CD4-positive, alpha-beta T cell treated with Interleukin-4 for 1 hour (primary cell): ENCODE results near the gene ARFIP1.

Experiments
- DNase-seq, 2 donors: peaks; one replicate each; pipeline ENCODE4 v3.0.0-alpha.2; 2020 to 2022

The ARFIP1 gene

DNA sequence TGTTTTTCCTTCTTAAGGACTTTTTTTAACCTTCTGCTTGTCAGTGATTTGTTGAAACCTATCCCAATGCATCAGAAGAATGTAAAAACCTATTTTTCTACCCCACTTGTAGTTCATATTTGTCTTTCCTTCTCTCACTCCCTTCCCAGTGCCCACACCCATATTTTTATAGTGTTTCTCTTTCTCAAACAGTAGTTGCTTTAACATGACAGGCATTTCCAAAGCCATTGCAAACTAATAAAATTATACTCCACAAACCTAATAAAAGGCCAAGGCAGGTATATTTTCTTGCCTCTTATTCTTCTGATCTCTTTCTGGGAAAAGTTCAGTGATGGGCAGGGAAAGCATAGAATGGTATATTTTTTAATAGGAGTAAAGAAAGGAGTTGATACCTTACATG lies 120.6 kb downstream of the ARFIP1 start:
- no peak for DNase-seq

DNA sequence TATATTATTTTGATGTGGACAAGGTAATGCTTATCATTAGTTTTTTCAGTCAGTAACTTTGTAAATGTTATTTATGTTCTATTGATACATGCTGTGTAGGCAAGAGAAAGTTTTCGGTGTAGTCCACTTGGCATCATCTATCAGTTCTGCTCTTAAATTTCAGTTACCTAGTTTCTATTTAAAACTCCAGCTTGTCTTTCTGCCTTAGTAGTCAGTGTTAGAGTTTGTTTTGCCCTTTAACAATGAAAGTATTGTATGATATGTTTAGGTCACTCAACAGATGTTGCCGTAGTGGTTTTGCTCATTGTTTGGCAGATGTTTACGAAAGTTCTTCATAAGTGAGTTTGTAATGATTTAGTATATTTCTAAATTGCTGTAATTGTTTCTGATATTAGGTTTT lies 121.5 kb downstream of the ARFIP1 start:
- no peak for DNase-seq

DNA sequence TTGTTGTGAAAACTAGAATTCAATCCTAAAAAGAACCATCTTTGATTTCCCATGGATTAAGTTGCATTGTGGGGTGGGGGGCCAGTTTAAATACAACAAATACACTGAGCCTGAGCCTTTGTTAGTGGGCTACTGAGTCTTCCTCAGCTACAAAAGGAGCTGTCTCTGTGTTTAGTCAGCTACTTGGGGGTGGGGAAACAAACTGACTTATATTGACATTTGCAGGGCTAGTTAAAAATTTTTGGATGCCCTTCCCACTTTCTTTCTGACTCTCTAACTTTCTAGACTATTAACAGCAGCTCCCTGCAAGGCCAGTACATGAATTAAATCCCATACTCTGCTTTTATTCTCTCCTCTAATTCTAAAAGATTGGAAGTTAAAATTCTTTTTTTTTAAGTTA lies 123.9 kb downstream of the ARFIP1 start:
- no peak for DNase-seq

DNA sequence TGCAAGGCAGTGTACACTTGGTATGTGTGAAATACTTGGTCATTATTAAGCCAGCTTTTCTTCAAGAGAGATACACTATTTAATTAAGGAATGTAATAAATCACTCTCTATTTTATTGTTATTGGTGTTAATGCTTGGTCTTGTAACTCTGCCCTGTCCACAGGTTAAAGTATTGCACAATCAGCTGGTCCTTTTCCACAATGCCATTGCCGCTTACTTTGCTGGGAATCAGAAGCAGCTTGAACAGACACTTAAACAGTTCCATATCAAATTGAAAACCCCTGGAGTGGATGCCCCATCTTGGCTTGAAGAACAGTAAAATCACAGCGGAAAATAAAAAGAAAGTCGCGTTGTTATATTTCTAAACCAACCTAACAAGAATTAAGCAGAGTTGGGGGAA lies 130.1 kb downstream of the ARFIP1 start:
- DNase-seq: no peak

DNA sequence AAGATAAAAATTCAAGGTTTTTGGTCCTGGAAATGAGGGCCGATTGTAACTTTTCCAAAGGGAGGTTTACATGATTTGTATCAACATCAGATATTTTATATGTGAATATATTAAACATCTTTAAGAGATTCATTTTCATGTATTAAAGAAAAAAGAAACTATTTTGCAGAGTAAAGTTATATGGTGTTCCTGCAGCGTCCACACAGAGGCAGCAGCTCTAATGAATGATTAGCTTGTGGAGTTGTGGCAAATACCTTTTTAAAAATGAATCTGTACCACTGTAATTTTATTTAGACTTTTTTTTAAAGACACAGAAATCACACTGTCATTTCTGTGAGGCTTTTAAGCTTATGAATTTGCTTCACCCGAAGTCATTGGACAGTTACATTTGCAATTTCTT lies 130.8 kb downstream of the ARFIP1 start:
- DNase-seq: no peak

DNA sequence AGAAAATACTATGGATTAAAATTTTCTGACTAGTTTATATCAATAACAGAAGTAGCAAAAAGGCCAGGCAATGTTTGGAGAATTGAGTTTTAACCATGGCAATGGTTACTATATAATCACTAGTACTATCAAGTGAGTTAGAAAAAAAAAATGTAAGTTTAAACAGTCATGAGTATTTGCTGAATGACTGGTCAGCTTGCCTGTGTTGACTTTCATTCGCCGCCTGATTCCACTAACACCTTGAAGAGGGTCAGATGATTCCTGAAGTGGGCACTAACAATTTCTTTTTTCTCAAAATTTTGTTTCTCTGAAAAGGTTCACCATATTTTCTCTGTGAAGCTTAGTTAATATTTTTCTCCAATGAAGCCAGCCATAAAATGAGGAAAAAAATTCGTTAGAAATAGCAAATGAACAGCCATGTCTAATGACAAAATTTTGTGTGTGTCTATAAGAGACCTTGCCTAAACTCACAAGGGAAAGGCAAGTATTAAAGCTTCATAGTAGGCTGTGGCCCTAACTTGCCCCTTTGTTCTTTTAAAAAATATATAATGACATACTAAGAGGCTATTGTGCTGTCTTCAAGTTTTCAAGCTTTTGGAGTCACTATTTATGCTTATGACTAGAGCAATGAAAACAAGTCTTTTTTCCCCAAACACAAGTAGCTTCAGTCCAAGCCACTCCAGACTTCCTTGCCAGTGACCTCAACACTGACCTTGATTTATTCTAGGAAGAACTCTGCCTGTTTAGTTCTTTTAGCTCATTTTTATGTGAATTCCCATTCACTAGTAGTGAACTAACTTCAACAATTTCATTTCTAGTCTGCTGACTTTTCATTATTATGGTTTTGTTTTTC lies 138.0 kb downstream of the ARFIP1 start:
- no peak for DNase-seq

DNA sequence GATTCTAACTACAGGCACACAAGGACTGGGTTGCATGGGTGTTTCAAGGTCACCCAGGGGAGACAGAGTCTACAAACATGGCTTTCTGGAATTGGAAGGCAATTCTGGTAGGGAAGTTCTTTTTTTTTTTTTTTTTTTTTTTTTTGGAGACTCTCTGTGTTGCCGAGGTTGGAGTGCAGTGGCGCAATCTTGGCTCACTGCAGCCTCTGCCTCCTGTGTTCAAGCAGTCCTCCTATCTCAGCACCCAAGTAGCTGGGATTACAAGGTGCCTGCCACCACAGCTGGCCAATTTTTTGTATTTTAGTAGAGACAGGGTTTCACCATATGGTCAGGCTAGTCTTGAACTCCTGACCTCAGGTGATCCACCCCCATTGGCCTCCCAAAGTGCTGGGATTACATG lies 140.1 kb downstream of the ARFIP1 start:
- DNase-seq: no peak

DNA sequence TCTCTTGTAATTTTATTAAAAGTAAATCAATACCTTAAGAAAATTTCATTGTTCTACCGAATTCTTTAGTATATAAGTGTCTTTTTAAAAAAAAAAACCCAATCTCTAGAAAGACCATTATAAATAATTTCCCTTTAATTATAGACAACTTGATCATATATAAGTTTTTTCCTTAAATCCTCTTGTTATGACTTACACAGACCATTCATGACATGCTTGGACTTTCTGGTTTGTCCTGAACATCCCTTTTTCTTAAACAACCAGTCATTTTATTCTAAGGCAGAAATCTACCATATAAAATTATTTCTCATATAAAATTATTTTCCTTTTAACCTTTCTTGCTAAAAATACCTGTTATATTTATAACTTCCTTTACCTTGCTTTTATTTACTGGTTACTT lies 141.0 kb downstream of the ARFIP1 start:
- no peak for DNase-seq

DNA sequence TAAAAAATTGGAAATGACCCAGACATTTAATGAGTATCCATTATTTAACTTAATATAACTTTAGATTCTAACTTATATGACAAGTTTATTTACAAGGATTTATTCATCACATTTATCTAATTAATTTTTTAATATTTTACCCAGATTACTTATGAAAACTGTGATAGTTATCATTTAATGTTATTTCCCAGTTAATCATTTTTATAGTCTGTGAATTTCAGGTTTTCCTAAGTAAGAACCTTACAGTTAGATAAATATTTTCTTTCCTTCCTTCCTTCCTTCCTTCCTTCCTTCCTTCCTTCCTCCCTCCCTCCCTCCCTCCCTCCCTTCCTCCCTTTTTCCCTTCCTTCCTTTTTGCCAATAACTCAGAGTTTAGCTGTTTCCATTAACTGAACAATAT lies 141.5 kb downstream of the ARFIP1 start:
- DNase-seq: no peak

DNA sequence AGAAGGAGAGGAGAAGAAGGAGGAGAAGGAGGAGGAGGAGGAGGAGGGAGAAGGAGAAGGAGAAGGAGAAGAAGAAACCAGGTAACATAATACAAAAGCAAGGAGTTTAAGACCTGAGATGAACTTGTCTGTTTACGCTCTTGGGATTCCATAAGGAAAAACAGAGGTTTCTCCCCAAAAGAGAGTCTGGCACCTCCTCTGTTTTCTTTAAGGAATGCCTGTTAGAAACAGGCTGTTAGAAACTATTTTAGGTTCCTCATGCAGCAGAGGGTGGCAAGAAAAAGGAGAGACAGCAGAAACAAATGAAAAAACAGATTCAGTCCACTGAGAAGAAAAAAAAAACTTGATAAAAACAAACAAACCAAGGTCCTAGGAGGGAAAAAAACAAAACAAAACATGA lies 146.1 kb downstream of the ARFIP1 start:
- DNase-seq: no peak

DNA sequence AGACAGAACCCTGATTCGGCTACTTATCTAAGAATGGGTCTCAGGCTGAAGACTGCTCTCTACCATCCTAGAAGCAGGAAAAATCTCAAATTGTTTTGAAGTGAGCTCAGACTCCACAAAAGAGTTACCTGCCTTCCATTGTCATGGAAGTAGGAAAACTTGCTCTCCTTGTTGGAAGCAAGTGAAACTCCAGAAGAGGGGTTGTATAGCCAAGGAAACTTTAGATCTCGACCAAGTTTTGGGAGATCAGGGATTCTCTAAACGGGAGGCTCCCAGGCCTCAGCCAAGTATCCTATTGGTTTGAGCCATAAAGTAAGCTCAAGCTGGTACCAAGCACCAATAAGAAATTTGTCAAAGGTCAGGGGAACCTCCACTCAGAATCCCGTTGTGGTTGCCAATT lies 147.2 kb downstream of the ARFIP1 start:
- DNase-seq: no peak

DNA sequence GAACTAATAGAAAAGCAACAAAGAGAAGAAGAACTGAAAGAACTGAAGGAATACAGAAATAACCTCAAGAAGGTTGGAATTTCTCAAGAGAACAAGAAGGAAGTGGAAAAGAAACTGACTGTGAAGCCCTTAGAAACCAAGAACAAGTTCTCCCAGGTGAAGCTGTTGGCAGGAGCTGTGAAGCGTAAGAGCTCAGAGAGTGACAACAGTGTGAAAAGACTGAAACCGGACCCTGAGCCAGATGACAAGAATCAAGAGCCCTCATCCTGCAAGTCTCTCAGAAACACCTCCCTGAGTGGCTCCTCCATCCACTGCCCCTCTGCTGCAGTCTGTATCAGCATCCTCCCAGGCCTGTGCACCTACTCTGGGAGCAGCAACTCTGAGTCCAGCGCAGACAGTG lies 148.0 kb downstream of the ARFIP1 start:
- no peak for DNase-seq

DNA sequence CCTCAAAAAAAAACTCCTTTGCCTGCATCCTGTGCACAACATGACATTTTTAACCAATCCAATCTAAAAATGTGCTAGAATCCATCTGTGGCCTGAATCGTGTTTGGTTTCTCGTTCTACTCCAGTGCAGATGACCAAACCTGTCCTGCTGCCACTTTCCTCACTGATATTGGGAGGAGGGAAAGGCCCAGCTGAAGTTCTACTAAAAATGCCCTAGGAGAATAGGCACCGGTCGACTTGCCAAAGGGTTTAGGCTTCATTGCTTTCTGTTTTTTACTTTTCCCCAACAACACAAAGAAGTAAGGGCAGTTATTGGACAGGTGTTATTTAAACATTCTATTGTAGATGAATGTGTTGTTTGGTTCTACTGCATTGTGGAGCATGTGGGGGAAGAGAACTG lies 148.5 kb downstream of the ARFIP1 start:
- DNase-seq: no peak

DNA sequence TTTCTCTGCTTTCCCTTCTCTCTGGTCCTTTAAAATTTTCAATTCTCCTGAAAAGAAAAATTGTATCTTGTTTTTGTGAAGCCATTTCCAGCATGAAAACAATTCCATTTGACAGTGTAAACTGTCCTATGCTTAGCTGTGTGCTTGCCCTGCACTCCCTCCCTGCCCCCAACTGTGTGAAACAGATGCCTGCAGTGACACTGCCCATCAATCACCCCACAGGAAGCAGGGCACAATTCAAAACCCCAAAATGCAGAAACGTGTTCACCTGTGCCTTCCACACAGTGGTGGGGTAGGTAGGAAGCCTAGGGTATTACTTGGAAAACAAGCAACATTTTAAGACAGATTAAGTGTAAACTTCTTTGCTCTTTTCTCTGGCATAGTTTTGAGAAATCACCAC lies 150.1 kb downstream of the ARFIP1 start:
- DNase-seq: no peak

DNA sequence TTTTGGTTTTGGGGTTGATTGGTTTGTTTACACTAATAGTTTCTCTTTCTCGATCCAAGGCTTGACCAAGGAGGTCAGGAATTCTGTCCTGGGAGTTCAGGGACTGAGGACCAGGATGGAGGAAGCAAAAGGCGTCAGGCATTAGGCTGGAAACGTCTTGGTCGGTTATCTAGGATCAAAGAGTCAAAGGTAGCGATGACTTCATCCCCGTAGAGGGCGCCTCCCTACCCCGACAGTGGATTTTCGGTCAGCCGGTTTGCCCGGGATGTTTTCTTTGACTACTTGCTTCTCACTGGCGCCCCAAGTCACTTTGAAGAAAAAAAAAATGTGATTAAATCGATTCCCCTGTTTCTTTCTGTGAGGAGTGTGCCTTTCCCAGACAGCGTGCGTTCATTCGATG lies 155.4 kb downstream of the ARFIP1 start:
- DNase-seq: no peak

DNA sequence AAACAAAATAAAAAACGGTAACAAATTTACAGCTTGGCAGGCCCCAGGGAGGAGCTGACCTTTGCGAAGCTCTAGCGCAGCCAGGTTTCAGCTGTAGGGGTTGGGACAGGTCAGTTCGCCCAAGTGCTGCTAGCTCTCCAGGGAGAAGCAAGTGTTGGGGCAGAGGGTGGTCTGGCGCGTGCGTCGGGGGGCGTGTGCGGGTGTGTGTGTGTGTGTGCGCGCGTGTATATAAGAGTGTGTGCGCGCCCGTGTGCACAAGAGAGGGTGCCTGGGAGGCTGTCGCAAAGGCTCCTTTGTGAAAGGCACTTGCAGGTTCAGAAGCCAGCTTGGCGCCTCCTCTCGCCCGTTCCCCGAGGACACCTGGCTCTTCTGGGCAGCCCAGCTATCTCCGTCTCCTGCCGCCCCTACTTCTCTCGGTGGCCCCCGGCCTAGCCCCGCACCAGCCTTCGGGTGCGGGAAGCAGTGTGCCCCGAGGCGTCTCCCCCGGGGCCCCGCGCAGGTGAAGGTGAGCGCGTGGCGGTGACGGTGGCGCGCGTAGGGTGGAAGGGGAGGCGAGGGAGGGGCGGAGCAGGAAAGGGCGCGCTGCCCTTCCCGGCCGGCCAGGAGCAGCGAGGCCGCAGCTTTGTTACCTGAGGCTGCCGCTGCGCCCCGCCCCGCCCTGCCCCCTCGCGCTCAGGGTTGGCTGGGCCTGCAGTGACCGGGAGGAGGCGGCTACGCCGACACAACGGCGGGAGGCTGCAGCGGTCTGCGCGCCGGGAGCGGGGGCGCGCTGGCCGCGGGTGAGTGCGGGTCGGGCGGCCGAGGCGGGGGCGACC lies 156.1 kb downstream of the ARFIP1 start, which contains the start of gene FHDC1:
Gene FHDC1 (plus strand): TSS at position 693 of the 815 bp plus-strand sequence. CDS start 6,735 bp downstream, outside the sequence.
- no peak for DNase-seq

DNA sequence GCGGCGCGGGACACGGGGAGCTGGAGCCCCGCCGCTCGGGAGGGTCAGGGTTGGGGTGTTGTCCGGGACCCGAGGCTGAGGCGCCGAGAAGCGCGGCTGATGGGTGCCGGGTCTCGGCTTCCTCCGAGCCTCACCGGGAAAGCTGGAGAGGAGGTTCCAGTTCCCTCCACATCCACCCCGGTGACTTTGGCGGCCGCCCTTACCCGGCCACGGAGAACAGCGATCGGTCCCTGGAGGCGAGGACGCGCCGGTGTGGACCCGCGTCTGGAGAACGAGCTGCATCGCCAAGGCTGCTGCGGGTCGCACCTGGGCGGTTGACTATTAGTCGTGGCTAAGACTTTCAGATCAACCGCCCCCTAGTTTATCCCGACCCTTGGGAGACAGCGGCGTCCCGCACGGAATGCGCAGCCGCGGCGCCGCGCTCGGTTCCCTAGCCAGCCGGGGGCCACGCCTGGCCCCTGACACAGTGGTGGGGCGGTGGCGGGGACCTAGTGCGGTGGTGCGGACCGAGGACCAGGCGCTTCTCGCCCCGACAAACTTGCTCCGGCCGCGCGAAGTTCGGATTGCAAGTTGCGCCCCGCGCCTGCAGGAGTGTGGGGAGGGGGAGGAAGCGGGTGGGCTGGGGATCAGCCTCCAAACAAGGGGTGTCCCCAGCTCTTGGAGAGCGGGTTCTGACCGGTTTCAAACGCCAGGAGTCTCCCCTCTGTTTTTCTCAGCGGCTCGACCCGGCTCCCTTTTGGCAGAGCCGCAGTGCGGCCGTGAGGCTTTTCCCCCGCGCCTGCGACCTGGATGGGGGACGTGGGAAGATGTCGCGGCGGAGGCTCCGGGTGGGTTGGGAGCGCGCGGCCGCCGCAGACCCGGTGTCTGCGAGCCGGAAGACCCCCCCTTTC lies 156.9 kb downstream of the ARFIP1 start:
- DNase-seq: no peak

DNA sequence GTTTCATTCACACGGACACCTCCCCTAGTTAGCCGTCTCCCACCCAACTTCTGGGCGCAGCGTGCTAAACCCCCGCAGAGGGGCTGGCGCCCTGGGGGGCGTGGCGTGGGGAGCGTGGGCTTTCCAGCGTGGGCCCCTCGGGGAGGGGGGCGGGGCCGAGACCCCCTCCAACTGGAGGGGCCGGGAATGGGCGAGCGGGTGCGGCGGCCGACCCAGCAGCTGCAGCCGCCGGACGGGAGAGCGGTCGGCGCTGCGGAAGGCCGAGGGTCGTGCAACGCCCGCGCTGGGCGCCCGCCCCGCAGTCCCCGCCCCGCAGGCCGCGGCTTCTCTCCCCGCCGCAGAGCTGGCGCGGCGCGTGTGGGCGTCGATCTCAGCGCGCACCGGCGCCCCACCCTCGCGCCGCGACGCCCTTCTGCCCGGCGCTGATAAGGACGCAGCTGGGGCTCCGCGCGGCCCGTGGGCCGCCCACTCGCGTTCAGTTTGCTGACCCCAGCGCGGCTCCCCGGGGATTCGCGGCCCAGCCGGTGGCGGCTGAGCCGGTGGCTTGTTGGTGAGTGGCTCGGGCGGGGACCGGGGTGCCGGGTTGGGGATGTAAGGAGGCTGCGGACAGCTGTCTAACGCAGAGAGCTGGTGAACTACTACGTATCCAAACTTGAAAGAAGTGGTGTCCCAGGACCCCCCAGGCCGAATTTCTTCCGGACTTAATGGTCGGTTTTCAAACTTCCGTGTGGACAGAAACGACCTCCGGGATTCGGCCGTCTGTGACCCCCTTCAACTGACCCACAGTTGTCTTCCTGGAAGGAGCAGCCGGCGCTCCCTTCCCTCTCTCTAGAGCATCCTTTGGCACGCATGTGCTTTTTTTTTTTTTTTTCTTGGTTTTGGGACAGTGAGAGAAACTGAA lies 157.8 kb downstream of the ARFIP1 start:
- no peak for DNase-seq

DNA sequence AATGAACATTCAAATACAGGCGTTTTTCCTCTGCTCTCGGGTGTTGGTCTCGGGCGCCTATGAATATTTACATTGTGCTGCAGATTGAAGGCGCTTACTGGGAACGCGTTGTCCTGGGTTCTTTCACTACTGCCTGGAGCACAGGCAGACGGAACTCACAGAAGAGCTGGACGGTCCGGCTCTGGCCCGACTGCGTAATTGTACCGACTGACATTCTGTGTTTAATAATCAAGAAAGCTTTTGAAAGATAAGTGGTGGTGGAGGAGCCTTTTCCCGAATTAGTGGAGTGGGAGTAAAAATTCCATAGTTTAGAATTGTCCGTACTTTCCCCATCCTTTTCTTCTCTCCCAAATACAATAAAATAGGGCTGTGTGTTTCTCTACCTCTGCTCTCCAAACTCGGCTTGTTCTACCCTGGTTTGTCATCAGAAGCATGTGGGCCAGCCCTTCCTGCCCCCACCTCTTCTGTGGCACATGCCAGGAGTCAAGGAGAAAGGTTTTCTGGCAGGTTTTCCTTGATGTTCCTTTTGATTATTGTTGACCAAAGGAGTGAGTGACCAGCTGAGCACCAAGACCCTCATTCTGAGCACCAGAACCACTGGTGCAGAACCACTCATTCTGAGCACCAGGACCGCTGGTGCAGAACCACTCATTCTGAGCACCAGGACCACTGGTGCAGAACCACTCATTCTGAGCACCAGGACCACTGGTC lies 158.6 kb downstream of the ARFIP1 start:
- no peak for DNase-seq

DNA sequence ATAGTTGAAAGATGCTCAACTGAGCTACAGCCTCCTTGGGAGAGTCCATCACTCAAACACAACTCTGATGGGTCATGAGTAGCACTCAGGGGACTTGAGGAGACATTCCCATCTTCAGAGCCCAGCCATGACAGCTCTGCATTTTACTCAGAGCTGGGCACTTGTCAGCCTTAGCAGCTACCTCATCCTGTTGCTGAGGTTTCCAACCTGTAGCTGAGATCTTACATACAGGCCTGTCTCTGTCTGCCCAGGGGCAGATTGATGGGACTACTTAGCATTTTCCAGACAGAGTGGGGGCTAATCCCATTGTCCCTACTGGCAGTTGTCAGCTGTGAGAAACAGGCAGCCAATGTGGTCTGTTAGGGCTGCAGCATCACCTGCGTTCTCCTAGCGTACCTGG lies 159.9 kb downstream of the ARFIP1 start:
- no peak for DNase-seq

DNA sequence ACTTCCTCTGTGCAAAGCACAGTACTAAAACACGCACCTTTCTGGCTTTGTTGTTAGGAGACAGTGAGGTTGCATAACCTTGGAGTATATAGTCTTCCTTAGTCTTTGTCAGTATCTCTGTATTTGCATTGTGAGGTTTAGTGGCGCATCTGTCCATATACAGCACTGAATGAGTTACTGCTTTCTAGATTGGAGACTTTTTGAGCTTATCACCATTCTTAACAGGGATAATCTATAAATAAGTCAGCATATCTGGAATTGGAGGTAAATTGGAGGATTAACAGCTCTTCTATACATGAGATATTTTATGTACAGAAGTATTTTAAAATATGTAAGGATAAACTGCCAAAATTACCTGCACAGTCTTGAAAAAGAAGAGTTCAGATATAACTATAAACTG lies 160.7 kb downstream of the ARFIP1 start:
- DNase-seq: no peak
